ENCODE data around the gene KLHL6. TPM values are rescaled to one million over a fixed set of nuclear protein-coding genes. Genes with fewer than 3 reads are reported as not detected.

The KLHL6 gene
- total RNA-seq, 1 experiment from 2014 or later = not detected

DNA sequence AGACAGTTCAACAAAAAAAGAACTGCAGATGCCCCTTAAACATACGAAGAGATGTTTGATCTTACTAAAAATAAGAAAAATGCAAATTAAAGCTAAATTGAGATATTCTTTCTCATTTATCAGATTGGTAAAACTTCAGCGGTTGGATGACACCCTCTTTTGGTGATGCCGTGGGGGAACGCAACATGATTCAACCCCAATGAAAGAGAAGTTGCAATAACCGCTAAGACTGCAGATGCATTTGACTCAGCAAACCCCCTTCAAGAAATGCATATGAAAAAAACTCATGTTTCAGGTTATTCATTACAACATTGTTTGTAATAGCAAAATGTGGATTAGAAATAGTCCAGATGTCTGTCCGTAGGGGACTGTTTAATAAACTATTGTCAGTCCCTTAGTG, 3.6 kb downstream of the KLHL6 start:
- no peak for DNase-seq
- Histone ChIP-seq H3K27ac (ENCODE audit: insufficient read length, low read depth, low read length) (no peak overlapping the region), H3T11ph (ENCODE audit: low read length) (no peak overlapping the region), H3K23me2 (ENCODE audit: insufficient read length, low read depth, low read length, poor library complexity, severe bottlenecking) (no peaks in the 10 kb centered on the region), H3K27me3 (ENCODE audit: insufficient read depth, low read length) (no peaks in the 10 kb centered on the region), H3K4ac (ENCODE audit: low read depth, low read length) (no peak overlapping the region), H2BK20ac (ENCODE audit: low read depth, low read length, poor library complexity, severe bottlenecking) (no peak overlapping the region), H2BK15ac (ENCODE audit: low read depth, low read length) (no peak overlapping the region), H2AFZ (ENCODE audit: low read length) (no peak overlapping the region), H2BK5ac (ENCODE audit: insufficient read length, low read length) (no peak overlapping the region), H2AK5ac (ENCODE audit: insufficient read length, low read length) (no peak overlapping the region), H3K23ac (ENCODE audit: insufficient read length, low read depth, low read length) (no peak overlapping the region), H4K91ac (ENCODE audit: insufficient read length, low read depth, low read length) (no peak overlapping the region), H3K9me3 (ENCODE audit: control insufficient read depth, low read depth, low read length) (no peaks in the 10 kb centered on the region), H3K79me1 (ENCODE audit: insufficient read depth, low read depth, low read length, poor library complexity, severe bottlenecking) (no peaks in the 10 kb centered on the region), H3K4me1 (ENCODE audit: insufficient read depth, low read length) (peaks cover 10% of the 10 kb centered on the region; the same call in 1 of the 2 replicates), H4K20me1 (ENCODE audit: control insufficient read depth, insufficient read depth, insufficient read length) (no peaks in the 10 kb centered on the region), H4K5ac (ENCODE audit: insufficient read length, low read depth, low read length) (no peak overlapping the region), H3K4me2 (ENCODE audit: insufficient read depth, insufficient read length, low read length) (no peak overlapping the region), H2BK120ac (ENCODE audit: low read depth, low read length, poor library complexity, severe bottlenecking) (no peak overlapping the region), H3K14ac (ENCODE audit: insufficient read depth, low read length) (no peak overlapping the region), H2BK12ac (ENCODE audit: insufficient read length, low read depth, low read length) (no peak overlapping the region), H4K8ac (replicated peaks; ENCODE audit: insufficient read length, low read depth, low read length) (no peak overlapping the region), H3K56ac (ENCODE audit: insufficient read length, low read depth, low read length) (no peak overlapping the region), H3K79me2 (ENCODE audit: insufficient read depth, low read length) (no peaks in the 10 kb centered on the region), H3K18ac (ENCODE audit: insufficient read length, low read depth, low read length) (no peak overlapping the region), H3K9ac (ENCODE audit: extremely low read depth, insufficient read length, low read length) (no peak overlapping the region)
- TF ChIP-seq CTCF (conservative IDR thresholded peaks at IDR 0.05) = no peak
- WGBS (ENCODE audit: extremely low coverage, insufficient read length, low lambda C conversion rate) = no CpG with 5 or more reads among the region's 6 CpGs
- H3K4me1 Mint-ChIP-seq = peaks cover 28 to 32% of the 10 kb centered on the region in 2 experiments
- H3K4me3 Mint-ChIP-seq = no peak overlapping the region
- no peaks in the 10 kb centered on the region for H3K9me3 Mint-ChIP-seq
- no peak overlapping the region for H3K27ac Mint-ChIP-seq
- H3K36me3 Mint-ChIP-seq (ENCODE audit: insufficient read depth in 1 of 3, low read depth in 3 of 3) = no peaks in the 10 kb centered on the region
- H3K27me3 Mint-ChIP-seq (ENCODE audit: low read depth) = no peaks in the 10 kb centered on the region; the same call in 1 of the 2 replicates

Data from H9 (cell line).